HG02798 (cell line): Measurements from ENCODE around the gene CAGE1.
"Not testable (repeated sequence)": the region's sequence is repeated elsewhere in the genome, so short reads cannot be mapped to it uniquely, and the experiment has no call there.

Experiments
- ATAC-seq: cut with Tn5 transposase; IDR thresholded peaks from one replicate; pipeline ENCODE4 v1.9.1; 2021; ENCODE audit warnings: mild to moderate bottlenecking; ENCODE audit not compliant: unreplicated experiment, poor library complexity

The CAGE1 gene

DNA sequence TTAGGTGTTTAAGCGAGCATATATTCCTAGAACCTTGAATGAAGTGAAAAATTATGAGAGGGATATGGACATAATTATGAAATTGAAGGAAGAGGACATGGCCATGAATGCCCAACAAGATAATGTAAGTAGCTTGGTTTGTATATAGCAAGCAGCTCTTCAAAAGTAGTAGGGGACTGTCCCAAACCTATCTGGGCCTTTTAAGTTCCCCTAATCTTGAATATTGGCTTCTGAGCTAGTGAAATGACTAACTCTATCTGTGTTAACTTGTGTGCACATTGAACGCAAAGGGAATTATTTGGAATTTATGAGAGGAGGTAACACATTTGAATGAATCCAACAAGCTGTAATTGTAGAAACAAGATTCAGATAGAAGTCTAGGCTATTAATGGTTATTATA is 21.8 kb upstream of the CAGE1 start:
- ATAC-seq, result no peak

DNA sequence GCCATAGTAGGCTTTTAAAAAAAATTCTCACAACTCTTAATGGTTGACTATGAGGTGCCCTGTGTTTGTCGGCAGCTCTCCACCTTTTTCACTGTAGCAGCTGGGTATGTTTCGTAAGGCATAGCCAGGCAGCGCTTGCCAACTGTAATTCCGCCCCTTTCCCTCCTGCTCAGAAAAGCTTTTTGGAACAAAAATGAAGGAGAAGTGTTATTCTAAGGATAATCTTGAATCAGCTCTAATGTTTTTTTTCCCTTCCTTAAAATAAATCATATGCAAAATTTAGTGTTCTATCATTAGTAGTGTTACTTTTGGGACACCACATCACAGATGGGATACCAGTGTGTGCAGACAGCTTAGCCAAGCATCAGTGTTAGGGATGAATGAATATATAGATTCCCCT is 21.3 kb upstream of the CAGE1 start:
- ATAC-seq, result no peak

DNA sequence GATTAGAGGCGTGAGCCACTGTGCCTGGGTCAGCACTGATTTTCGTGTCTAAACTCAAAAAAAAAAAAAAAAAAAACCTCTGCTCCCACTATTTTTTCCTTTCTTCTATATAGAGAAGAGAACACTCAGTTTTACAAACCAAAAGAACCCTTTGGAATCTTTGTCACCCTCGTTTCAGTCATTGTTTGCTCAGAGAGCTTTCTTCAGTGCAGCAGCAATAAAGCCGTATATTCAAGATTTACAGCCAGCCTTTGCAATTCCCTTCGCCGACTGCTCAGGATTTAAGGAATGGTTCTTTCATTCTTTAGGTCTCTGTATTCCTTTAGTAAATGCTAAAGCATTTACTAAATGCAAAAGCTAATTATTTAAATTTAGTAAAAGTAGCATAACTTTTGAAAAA is 20.2 kb upstream of the CAGE1 start:
- ATAC-seq, result no peak

DNA sequence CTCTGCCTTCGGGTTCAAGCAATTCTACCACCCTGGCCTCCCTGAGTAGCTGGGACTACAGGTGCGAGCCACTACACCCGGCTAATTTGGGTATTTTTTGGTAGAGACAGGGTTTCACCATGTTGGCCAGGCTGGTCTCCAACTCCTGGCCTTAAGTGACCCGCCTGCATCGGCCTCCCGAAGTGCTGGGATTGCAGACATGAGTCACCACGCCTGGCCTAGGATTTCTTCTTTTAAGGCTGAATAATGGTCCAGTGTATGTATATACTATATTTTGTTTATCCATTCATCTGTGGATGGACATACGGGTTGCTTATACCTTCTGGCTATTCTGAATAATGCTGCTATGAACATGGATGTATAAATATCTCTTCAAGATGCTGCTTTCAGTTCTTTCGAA is 17.2 kb upstream of the CAGE1 start:
- ATAC-seq, result no peak

DNA sequence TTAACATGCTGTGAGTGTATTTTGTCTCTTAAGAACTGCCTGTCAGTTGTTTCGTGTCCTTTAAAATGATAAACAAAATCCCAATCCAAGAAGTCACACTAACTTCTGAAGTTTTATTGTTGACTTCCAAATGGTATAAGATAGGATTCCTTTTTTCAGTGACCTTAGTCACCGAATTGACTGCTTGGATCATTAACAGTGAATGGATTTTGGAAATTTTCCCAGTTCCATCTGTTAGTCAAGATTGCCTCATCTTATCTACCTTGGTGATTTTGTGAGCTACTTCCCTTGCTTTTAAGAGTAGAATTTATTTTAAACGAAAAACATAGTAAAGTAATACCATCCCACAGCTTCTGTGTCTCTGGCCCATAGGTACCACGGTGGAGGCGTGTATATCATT is 15.0 kb upstream of the CAGE1 start:
- ATAC-seq, result no peak

DNA sequence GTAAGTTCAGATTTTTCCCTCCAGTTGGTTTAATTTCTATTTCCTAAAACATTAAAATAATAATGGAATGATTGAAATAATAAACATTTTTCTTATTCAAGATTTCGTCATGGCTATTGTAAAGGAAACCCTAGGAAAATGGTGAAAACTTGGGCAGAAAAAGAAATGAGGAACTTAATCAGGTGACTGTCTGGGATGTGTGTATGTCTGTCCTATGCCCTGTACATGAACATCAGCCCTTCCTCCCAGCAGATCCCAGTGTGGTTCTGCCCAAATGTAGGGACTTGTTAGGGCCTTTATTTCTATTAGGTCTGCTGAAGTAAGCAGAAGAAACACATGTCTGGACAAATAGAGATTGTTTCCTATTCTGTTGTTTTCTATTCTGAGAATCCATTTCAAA is 13.2 kb upstream of the CAGE1 start:
- no peak for ATAC-seq

DNA sequence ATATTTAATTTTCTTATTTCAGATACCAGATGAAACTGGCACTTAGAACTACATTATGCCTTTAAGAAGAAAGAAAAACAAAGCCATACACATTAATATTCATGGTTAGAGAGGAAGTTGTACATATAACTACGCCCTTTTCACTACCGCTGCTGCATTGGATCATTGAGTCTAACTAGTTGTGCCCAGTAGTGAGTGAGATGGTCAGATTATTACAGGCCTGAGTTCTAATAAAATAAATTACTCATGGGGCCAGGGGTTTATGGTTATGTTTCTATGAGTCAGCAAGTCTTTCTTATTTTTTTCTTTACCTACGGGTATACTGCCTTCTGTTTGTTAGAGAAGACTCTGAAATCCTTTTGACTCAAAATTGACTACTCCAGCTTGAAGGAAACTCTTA is 11.5 kb upstream of the CAGE1 start:
- ATAC-seq, result no peak

DNA sequence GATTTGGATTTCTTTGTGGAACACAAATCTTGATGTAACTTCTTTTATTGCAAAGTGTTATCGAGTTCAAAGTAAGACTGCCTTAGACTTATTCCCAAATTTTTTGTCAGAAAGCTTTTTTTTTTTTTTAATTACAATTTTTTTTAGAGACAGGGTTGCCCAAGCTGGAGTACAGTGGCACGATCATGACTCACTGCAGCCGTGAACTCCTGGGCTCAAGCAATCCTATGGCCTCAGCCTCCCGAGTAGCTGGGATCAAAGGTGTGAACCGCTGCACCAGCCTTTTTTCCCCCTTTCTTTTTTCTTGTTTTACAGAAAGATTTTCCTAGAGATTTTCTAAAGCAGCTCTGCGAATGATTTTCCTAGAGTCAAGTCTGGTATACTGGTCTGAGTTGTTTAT is 2.9 kb upstream of the CAGE1 start:
- no peak for ATAC-seq

DNA sequence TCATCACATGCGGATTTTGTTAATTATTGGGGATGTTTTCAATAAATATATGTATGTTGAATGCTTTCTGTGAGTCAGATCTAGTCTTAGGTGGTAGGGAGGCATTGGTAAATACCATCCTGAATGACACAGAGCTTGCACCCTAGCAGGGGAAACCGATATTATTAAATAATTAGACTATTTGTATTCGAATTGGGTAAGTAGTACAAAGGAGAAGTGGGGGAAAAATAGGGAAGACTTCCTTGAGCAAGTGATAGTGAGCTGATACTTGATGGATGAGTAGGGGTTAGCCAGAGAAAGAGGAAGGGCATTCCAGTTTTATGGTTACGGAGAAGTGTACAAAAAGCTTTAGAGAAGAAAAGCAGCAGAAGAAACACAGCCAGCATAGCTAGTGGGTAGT is 1.6 kb upstream of the CAGE1 start:
- ATAC-seq, result no peak

DNA sequence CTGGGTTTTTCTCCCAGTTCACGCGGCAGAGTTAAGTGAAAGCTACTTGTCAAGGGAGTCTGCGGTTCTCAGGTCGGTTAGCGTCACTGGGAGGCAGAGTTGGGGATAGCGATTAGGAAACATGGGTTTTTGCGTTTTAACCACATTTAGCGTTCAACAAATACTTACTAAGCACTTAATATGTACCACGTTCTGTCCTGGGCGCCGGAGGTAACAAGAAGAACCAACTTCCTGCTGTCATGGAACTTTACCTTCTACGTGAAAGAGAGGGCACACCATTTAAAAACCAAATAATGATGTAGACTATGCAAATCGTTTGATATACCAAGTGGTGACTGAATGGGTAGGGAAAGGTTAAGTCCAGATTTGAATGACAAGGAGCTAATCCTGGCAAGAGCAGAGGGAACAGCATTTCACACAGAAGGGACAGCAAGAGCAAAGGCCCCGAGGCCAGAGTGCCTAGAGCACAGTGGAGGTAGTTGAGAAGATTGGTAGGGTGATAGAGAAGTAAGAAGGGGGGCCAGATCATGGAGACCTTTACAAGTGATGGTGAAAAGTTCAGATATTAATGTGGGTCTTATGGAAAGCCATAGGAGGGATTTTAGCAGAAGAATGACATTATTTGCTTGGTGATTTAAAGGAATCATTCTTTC is 810 bp upstream of the CAGE1 start:
- no peak for ATAC-seq

DNA sequence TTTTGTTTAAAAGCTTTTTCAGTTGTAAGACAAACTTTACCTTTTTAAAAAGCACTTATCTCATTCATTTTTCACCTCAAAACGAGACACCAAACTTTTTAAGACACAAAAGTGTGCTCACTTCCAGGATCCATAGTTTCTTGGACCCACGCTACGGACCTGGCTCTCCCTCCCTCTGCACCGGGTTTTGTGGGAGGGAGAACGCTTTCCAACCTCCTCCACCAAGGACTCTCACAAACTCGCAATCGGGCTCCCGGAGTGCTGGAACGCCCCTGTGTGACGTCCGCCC is 436 bp downstream of the CAGE1 start:
- ATAC-seq, result no peak

DNA sequence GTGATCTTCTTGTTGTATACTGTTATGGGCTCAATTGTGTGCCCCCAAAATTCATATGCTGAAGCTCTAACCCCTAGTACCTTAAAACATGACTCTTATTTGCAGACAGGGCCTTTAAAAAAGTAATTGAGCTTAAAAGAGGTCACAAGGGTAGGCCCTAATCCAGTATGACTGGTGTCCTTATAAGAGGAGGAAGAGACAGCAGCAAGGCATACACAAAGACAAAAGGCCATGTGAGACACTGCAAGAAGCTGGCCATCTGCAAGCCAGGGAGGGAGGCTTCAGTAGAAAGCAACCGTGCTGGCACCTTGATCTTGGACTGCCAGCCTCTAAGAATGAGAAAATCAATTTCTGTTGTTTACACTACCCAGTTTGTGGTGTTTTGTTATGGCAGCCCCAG is 8.4 kb downstream of the CAGE1 start:
- no peak for ATAC-seq

DNA sequence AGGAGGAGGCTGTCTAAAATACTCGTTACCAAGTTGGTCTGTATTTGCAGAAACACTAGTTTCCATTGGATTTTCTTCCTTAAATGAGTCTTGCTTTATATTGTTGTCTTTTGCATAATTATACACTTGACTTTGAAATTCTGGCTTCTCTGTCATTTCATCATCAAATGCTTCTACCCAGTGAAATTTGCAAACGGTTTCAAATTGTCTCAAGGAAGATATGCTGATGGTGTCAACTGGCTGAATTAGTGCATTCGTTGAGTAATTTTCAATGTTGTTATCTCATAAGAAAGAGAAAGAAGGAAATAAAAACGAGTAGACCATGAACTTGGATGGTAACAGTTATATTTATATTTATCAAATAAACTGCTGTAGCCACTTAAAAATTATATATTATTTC is 10.8 kb downstream of the CAGE1 start:
- no peak for ATAC-seq

DNA sequence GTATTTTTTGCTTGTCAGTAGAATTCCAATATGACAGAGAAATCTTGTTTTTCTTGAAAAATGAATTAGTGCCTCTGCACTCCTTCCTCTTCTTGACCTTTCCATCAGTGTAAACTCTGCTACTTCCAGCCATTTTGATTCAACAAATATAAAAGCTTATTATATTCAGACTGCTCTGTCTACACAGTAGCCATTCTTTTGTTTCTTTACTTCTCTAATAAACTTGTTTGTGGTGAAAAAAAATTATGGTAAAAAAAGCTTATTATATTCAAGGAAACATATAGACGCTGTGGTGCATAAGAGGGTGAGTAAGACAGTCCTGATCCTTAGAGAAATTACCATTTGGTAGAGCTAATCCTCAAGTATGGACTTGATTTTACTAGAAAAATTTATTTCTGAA is 11.6 kb downstream of the CAGE1 start:
- ATAC-seq, result no peak

DNA sequence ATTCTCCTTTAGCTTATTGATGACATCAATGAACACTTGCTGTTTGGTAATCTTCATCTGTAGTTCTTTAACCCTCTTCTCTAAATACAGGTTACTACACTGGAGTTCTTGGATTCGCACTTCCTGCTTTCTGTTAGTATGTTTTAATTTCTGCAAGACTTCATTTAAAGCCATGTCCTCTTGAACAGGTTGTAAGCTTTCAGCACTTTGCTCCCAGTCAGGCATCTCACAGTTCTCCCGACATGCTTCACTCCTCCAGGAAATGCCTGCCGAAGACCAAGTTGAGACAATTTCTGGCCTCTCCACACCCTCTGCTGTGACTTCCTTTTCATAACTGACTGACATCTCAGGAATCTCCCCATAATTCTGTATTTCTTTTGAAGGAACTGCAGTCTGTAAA is 15.8 kb downstream of the CAGE1 start:
- no peak for ATAC-seq

DNA sequence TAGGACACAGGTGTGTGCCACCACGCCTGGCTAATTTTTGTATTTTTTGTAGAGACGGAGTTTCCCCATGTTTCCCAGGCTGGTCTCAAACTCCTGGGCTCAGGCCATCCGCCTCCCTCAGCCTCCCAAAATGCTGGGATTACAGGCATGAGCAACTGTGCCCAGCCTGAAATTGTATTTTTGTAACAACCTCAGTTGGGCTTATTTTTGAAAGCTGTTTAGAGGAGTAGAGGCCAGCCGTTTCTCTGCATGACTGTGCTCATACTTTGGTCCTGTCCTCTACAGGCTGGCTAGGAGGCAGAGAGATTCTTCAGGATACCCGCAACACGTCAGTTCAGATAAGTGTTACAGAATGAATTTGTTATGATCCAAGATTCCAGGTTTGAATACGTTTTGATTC is 22.1 kb downstream of the CAGE1 start:
- ATAC-seq, result no peak

DNA sequence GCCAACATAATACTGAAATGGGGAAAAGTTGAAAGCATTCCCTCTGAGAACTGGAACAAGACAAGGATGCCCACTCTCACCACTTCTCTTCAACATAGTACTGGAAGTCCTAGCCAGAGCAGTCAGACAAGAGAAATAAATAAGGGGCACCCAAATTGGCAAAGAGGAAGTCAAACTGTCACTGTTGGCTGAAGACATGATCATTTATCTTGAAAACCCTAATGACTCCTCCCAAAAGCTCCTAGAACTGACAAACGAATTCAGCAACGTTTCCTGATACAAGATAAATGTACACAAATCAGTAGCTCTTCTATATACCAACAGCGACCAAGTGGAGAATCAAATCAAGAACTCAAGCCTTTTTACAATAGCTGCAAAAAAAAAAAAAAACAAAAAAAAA is 37.6 kb downstream of the CAGE1 start:
- not testable (repeated sequence) for ATAC-seq

DNA sequence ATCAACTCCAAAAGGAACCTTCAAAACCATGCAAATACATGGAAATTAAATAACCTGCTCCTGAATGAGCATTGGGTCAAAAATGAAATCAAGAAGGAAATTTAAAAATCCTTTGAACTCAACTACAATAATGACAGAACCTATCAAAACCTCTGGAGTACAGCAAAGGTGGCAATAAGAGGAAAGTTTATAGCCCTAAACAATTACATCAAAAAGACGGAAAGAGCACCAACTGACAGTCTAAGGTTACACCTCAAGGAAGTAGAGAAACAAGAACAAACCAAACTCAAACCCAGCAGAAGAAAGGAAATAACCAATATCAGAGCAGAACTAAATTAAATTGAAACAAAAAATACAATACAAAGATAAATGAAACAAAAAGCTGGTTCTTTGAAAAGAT is 39.0 kb downstream of the CAGE1 start:
- ATAC-seq, result not testable (repeated sequence)

DNA sequence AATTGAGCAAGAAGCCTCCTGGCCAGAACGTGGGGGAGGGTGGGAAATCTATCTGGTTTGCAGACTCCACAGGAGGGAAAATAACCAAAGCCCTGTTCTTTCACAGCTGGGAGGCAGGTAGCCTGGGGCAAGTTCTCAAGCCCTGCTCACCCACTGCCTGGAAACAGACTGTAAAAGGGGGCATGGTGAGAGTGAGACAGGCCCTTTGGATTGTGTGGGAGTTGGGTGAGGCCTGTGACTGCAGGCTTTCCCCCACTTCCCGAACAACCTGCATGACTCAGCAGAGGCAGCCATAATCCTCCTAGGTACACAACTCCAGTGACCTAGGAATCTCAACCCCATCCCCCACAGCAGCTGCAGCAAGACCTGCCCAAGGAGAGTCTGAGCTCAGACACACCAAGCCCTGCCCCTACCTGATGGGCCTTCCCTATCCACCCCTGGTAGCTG is 42.0 kb downstream of the CAGE1 start:
- ATAC-seq, result not testable (repeated sequence)

DNA sequence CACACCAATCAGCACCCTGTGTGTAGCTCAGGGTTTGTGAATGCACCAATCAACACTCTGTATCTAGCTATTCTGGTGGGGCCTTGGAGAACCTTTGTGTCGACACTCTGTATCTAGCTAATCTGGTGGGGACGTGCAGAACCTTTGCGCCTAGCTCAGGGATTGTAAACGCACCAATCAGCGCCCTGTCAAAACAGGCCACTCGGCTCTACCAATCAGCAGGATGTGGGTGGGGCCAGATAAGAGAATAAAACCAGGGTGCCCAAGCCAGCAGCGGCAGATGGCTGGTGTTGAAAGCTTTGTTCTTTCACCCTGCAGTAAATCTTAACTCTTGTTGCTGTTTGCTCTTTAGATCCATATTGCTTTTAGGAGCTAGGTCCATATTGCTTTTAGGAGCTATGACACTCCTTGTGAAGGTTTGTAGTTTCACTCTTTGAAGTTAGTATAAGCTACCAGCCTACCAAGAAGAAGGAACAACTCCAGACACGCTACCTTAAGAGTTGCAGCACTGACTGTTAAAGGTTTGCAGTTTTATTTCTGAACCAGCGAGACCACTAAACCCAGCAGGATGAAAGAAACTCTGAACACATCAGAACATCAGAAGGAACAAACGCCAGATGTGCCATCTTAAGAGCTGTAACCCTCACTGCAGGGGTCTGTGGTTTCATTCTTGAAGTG is 44.6 kb downstream of the CAGE1 start:
- not testable (repeated sequence) for ATAC-seq

DNA sequence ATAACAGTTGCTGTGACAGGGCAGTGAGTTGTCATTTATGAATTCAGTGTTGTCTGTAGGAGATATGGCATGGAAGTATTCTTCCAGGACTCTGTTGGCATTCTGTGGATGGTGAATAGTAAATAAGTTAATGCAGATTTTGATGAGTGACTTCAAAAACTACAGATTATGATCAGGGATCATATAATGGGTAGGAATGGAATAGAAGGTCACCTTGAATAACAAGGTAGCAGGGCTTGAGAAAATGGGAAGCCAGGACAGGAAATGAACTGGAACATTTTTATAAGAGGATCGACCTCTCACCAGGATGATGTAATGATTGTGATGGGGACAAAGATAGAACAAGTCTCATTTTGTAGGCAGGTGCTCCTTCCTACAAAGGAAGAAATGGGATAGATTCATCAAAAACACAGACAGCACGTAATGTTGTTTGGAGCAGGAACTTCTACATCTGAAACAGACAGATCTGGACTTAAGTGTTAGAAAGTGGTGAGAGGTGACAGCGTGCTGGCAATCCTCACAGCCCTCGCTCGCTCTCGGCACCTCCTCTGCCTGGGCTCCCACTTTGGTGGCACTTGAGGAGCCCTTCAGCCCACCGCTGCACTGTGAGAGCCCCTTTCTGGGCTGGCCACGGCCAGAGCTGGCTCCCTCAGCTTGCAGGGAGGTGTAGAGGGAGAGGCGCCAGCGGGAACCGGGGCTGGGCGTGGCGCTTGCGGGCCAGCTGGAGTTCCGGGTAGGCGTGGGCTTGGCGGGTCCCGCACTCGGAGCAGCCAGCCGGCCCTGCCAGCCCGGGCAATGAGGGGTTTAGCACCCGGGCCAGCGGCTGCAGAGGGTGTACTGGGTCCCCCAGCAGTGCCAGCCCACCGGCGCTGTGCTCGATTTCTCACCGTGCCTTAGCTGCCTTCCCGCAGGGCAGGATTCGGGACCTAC is 45.7 kb downstream of the CAGE1 start:
- ATAC-seq, result no peak
